ENCODE data around the gene TBX1. TPM values are rescaled to one million over a fixed set of nuclear protein-coding genes. Genes with fewer than 3 reads are reported as not detected.
"Not testable (repeated sequence)": the region's sequence is repeated elsewhere in the genome, so short reads cannot be mapped to it uniquely, and the experiment has no call there.

The TBX1 gene
- polyA plus RNA-seq, 4 donors = 0.19 to 0.79 (median 0.30) TPM

DNA sequence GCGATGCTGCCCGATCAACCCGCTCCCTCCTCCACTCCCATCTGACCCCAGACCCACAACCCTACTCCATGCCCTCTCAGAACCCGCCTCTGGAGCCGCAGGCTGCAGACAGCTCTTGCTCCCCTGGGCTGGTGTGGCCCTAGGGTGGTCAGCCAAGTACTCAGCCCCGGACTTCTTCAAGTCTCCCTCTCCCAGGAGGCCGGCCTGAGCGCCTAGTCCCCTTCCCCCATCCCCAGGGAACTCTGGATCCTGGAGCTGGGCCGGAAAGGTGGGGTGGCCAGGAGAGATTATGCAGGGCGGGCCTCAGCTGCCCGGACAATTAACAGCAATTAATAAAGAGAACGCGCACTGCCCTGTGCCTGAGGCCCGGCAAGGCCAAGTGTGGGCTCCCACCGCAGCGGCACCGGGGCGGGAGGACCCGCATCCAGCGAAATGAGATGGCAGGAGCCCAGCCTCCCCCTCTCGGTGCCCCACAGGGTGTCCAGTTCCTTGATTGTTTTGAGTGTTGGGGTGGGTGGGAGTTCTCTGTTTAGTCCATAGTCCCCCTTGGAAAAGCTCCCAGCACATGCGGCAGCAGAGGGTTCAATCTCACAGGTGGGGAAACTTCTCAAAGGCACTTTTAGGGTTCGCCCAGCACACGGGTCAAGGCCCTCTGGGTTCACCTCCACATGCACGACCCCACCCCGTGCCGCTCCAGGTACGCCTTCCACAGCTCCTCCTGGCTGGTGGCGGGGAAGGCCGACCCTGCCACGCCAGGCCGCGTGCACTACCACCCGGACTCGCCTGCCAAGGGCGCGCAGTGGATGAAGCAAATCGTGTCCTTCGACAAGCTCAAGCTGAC is 3.1 kb downstream of the TBX1 start:
- no peak for DNase-seq (ENCODE audit: low read depth in 4 of 4, low spot score in 3 of 4)

DNA sequence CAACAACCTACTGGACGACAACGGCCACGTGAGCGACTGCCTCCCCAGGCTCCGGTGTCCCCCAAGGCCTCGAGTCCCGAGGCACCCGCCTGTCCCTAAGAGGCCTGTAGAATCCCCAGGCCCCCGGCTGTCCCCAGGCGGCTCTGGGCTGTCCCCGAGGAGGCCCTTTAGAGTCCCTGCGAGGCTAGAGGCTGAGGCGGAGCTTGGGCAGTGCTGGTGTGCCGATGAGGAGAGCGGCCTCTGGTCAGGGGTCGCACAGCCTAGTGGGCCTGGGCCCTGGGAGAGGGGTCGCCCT is 3.7 kb downstream of the TBX1 start:
- DNase-seq (ENCODE audit: low read depth in 4 of 4, low spot score in 3 of 4) = no peak

DNA sequence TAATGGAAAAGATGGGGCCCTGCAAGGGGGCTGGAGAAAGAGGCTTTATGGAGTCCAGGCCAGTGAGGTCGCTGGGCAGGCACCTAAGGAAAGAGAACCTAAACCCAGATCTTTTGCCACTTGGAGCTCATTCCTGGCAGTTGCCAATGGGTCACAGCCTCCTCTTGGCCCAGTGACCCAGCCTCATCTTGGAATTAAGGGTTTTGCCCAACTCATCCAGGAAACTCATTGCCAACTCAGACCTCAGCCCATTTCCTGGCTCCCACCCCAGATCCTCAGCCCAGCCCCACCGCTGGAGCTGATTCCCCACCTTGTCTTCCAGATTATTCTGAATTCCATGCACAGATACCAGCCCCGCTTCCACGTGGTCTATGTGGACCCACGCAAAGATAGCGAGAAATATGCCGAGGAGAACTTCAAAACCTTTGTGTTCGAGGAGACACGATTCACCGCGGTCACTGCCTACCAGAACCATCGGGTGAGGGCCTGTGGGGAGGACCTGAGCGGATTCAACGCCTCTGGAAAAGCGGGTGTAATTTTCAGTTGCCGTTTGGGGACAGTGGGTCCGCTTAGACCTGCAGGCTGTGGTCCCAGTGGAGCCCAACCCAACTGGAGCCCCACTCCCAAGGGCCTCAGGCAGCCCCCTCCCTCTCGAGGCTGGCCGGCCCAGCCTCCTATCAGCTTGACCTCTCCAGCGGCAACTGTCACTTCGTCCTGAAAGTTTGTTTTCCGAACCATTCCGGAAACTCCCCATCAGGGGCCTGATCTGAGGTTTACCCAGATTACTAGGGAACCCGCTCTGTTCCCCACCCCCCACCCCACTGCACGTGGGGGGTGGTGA is 4.3 kb downstream of the TBX1 start:
- no peak for DNase-seq (ENCODE audit: low read depth in 4 of 4, low spot score in 3 of 4)

DNA sequence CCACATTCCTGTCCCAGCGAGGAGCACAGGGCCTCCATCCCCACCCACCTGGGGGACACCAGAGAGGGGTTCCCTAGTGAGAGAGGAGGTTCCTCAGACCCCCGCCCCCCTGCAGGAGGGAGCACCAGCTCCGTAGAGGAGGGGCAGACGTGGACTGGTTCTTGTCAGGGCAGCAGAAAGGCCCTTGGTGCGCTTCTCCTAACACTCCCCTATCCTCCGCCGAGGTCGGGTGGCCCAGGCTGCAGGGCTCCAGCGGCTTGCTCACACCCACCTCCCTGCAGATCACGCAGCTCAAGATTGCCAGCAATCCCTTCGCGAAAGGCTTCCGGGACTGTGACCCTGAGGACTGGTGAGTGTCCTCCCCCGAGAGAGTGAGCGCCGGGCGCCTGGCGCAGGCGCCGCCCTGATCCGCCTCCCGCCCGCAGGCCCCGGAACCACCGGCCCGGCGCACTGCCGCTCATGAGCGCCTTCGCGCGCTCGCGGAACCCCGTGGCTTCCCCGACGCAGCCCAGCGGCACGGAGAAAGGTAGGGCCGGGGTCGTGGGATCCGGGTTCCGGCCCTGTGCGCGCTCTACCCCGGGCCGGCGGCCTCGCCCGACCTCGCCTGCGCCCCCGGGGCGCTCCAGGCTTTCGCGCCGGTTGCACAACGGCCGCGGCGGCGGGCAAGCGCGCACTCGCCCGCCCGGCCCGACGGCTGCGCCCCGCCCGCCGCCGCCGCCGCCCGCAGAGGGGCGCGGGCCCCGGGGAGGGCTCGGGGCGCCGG is 5.1 kb downstream of the TBX1 start:
- DNase-seq (ENCODE audit: low read depth in 4 of 4, low spot score in 3 of 4) = no peak

DNA sequence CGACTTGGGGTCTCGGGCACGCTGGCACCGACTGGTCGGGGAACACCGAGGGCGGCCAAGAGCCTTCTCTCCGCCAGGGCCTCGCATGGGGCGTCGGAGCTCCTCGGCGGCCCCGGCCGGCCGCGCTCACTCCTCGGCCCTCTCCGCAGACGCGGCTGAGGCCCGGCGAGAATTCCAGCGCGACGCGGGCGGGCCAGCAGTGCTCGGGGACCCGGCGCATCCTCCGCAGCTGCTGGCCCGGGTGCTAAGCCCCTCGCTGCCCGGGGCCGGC is 5.6 kb downstream of the TBX1 start:
- DNase-seq (ENCODE audit: low read depth in 4 of 4, low spot score in 3 of 4) = no peak

DNA sequence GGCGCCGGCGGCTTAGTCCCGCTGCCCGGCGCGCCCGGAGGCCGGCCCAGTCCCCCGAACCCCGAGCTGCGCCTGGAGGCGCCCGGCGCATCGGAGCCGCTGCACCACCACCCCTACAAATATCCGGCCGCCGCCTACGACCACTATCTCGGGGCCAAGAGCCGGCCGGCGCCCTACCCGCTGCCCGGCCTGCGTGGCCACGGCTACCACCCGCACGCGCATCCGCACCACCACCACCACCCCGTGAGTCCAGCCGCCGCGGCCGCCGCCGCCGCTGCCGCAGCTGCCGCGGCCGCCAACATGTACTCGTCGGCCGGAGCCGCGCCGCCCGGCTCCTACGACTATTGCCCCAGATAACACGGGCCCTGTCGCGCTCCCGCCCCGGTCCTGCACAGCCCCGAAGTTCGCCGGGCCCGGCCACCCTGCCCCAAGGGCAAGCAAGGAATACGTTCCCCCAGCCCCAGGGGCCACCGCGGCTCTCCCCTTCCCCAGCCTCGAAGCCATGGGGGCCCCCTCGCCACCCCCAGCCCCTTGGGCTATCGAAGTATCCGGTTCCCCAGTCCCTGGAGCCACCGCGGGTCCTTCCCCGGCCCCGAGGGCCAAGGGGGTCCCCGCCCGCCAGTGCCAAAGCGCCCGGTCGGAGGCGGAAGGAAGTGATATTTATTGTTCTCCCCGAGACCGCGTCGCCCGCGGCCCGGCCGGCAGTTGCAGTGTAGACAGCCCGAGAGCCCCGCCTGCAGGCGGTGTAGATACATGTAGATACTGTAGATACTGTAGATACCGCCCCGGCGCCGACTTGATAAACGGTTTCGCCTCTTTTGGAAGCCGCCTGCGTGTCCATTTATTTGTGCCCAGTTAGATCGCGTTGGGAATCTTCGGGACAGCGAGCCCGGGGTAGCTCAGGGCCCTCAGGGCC is 6.2 kb downstream of the TBX1 start:
- DNase-seq (ENCODE audit: low read depth in 4 of 4, low spot score in 3 of 4) = no peak

DNA sequence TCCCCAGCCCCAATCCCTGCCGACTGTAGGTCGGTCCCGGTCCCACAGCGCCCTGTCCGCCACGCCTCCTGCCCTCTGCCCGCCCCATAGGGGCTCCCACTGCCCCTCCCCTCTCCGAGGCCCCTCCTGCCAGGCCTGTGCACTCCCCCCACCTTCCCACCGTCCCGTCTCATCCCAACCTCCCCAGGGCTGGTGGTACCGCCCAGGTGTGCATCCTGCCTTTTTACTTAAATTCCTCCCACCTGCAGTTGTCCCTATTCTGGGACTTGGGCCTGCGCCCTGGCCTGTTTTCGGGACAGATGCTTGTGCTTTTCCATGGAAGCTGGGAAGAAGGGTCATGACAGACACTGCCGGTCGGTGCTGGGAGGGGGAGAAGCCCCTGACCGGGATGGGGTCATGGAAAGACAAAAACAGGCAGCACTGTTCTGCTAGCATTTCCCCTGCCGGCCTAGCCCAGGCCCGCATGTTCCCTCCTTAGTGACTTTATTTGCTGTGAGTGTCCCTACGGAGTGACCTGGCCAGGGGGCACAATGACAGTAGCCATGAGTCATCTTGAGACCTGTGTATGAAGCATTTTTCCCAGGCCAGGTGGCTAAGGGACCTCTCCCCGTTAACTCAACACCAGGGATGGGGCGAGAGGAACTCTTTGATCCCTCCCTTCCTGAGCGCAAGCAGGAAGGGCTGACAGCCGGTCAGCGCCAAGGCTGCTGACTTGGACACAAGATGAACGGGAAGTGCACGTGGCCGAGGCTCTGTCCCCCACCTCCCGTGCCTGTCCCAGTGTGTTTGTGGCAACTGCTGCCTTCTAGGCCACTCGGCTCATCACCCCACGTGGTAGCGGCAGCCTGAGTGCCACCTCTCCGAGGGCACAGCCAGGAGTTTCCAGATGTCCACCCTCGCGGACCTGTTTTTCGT is 7.1 kb downstream of the TBX1 start:
- DNase-seq (ENCODE audit: low read depth in 4 of 4, low spot score in 3 of 4) = no peak

DNA sequence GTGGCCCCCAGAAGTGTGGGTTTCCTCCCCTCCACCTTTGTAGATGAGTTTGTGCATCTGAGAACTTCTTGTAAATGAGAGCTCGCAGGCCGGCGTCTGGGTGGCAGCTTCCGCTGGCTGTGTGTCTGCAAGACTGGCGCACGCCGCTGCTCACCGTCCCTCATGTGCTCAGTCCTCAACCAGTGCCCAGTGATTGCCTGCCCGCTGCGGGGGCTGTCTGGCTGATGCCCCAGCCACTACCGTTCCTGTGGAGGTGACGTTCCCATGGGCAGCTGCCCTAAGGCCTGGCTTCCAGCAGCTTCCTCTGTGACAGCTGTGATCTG is 8.8 kb downstream of the TBX1 start:
- DNase-seq (ENCODE audit: low read depth in 4 of 4, low spot score in 3 of 4) = no peak

DNA sequence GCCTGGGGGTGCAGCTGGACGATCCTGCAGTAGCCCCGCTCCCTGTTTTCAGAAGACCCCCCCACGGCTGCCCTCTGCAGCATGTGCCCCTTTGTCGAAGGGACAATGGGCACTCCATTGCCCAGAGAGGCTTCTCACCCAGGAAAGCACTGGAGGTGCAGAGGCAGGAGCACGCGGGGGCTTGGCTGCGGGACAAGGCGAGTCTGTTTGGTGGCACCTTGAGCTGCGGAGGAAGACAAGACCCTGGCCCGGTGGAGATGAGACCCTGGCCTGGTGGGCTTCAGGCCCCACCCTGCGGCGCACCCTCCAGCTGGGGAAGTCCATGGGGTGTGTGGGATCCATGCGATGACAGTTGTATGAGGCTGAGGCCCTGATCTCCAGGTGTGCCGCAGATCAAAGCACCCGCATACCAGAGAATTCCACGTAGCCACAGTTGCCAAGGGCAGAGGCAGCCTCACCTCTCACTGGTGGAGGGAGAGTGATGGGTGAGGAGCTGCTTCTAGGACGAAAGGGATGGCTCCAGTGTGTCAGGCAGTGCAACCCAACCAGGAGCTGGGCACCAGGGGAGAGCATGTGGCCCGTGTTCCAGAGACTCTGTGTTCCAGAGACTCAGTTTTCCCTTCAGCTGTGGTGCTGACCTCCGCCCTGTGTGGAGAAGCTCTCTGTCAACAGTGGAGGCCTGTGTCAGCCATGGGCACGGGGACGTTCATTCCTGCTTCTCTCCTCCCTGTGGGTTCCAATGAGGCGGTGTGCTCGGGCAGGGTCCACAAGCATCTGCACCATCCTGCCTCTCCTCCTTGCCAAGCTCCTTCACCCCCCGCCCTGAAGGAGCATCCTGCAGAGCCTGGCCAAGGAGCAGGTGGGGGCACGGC is 10.0 kb downstream of the TBX1 start:
- DNase-seq (ENCODE audit: low read depth in 4 of 4, low spot score in 3 of 4) = no peak

DNA sequence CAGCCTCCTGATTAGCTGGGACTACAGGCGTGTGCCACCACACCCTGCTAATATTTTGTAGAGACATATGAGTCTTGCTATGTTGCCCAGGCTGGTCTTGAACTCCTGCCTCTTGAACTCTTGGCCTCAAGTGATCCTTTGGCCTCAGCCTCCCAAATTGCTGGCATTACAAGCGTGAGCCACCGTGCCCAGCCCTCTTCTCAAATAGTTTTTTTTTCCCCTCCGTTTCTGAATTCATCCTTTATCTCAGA is 11.8 kb downstream of the TBX1 start:
- DNase-seq (ENCODE audit: low read depth in 4 of 4, low spot score in 3 of 4) = no peak

DNA sequence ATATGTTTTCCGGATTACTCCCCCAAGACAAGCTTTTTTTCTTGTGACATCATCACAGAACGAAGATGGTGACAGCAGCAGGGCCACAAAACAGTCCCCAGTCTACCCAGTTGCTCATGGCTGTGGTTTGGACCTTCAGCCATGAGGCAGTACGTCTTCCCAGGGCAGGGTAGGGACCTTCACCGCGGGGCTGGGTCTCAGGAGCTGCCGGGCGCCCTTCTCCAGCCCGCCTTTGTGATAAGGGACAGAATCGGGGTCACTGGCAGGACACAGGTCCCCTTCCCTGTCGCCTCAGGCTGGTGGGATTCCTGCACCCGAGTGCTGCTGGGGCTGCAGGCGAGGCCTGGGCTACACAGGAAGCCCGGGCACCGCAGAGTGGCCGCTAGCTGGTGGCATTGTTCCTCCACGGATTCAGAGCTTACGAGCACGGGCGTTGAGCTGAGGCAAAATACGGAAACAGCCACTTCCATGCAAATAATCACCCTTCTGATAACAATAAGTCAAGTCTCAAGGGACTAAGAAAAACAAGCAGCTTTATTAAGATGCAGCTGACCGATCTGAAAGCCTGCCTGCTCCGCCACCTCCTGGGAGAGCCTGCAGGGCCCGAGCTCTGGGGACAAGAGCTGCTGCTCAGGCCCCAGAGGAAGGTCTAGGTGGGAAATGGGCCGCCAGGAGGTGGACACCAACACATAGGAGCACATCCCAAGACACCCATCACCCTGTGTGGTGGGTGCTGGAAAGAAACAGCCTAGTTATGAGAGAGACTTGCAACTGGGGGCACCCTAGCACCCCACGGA is 12.3 kb downstream of the TBX1 start:
- no peak for DNase-seq (ENCODE audit: low read depth in 4 of 4, low spot score in 3 of 4)

DNA sequence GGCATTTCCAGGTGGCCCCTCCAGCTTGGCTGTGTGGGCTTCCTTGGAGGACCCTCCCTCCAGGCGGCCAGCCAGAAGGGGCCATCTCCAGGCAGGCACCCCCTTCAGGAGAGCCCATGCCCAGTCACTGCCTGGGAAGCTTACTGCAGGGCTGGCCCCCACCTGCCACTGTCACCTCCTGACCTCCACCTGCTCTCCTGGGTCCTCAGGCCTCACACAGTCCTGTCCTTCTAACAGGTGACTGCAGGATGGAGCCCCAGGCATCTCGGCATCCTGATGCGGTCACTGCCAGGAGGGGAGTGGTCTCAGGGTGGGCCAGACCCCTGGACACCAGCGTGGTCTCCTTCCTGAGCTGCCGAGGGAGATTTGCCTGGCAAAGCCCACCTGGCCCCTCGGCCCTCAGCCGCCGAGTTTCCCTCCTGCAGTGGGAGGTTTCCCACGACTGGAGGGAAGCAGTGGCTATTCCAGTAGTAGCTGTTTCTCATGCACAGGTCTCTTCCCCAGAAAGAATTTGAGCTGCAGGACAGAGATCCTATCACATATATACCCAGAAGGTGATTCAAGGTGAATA is 13.0 kb downstream of the TBX1 start:
- no peak for DNase-seq (ENCODE audit: low read depth in 4 of 4, low spot score in 3 of 4)

DNA sequence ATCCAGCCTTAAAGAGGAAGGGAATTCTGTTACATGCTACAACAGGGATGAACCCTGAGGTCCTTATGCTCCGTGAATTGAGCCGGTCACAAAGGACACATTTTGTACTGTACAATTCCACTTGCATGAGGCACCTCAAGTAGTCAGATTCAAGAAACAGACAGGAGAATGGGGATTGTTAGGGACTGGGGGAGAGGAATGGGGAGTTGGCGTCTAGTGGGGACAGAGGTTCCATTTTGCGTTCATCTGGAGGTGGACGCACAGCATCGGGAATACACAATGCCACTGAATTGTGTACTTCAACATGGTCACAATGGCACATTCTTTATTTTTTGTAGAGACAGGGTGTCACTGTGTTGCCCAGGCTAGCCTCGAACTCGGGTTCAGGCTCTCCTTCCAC is 14.1 kb downstream of the TBX1 start:
- no peak for DNase-seq (ENCODE audit: low read depth in 4 of 4, low spot score in 3 of 4)

DNA sequence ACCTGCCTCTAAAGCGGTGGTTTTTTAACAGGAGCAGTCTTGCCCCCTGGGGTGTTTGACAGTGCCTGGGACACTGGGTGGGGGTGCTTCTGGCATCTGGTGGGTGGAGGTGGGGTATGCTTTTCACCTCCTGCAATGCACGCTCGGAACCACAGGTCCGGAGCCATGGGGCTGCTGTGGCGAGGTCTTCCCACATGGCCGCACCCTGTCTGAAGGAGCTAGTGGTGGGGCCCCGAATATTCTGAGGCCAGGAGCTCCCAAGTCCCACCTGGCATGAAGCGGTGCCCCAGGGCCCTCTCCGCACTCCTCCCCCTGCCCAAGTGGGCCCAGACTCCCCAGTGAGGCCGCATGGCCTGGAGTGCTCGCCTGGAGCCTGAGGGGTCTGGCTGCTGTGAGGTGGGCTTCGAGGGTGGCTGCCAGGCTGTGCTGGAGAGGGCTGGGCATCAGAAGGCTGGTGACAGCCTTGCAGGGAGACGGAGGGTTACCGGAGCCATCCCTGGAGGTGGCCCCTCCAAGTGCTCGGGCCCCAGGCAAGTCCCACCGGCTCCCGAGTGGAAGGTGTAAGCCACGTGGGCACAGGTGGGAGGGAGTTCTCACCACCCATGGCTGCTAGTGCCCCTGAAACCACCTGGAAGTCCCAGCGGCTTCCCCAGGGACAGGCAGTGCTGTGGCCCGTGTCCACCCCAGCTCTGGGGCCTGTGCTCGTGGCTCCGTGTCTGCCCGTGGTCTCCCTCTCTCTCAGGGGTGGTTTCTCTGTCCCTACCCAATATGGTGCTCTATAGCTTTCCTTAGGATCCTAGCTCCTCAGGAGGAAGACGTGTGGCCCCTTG is 15.1 kb downstream of the TBX1 start:
- DNase-seq (ENCODE audit: low read depth in 4 of 4, low spot score in 3 of 4) = no peak

DNA sequence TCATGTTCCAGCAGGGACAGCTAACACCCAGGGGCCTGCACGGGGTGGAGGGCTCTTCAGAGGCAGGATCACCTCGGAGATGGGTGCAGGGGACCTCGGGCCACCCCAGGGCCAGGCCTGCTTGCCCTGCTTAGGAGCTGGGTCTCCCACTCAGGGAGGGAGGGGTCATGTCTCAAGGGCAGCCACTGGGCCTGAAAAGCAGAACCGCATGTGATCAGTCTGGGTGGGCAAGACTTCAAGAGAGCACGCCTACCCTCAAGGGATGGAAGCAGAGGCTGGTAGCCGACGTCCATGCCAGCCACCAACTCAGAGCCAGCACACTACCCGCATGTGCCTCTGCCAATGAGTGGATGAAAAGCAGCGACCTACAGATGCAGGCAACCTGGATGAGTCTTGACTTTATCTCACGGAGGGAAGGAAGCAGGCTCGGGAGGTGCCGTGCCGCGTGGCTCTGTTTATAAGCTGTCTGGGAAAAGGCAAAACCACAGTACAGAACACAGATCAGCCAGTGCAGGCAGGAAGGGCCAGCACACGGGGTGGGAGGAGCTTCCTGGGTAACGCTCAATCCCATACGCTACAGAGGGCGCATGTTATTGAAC is 16.0 kb downstream of the TBX1 start:
- DNase-seq (ENCODE audit: low read depth in 4 of 4, low spot score in 3 of 4) = no peak

DNA sequence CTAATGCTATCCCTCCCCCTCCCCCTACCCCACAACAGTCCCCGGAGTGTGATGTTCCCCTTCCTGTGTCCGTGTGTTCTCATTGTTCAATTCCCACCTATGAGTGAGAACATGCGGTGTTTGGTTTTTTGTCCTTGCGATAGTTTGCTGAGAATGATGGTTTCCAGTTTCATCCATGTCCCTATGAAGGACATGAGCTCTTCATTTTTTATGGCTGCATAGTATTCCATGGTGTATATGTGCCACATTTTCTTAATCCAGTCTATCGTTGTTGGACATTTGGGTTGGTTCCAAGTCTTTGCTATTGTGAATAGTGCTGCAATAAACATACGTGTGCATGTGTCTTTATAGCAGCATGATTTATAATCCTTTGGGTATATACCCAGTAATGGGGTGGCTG is 16.6 kb downstream of the TBX1 start:
- not testable (repeated sequence) for DNase-seq (ENCODE audit: low read depth in 4 of 4, low spot score in 3 of 4)

DNA sequence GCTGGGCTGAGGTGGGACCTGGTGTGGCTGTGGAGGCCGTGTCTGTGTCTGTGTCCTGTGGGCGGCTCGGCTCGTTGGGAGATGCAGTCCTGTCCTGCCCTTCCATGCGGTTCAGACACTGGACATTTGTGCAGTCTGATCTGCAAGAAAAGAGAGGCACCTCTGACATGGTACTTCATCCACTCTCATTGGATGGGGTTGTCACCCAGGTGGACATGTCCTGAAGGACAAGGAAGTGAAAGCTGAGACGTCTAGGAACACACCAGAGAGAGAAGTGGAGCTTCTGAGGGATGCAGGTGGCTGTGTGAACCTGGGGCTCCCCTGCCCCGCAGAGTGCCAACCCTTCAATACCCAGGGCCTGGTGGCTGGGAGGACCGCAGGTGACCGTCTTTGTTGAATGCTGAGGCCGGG is 18.4 kb downstream of the TBX1 start:
- no peak for DNase-seq (ENCODE audit: low read depth in 4 of 4, low spot score in 3 of 4)
